ENCODE results near the gene SPATA6L. TPM values are rescaled to one million over a fixed set of nuclear protein-coding genes. Genes with fewer than 3 reads are reported as not detected.

SPATA6L gene
- polyA plus RNA-seq, 1 of the 3 experiments (the other 2 are of a cell fraction): 0.44 TPM

DNA sequence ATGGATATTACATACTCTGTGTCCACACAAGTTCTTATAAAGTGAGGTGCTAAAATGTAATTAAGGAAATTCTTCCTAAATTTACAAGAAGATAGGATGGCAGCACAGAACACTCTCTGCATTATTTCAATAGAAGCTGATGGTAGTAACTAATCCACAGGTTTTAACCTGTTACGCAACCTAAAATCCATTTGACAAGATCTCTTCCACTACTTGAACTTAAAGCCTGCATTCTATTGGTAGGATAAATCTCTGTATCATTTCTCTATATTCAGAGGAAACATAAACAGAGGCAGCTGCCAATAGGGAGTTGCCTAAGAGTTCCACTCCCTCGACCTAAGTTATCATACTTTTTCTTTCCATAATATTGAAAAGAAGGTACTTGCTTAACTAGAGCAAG is 34.7 kb upstream of the SPATA6L start:
- ChIA-PET POLR2A (interaction anchor here (0.7 kb wide), 1 partner anchor 10 kb away, joined by 3 read pairs; no protein-coding TSS in a partner anchor), CTCF (interaction anchor here (1.1 kb wide), 1 partner anchor 17 kb away, joined by 3 read pairs; no protein-coding TSS in a partner anchor)
- no peaks in the 10 kb centered on the region for H3K27me3 ChIP-seq (ENCODE audit: insufficient read depth)
- peaks cover 14% of the 10 kb centered on the region for H3K79me2 ChIP-seq (ENCODE audit: insufficient read depth)
- no peaks in the 10 kb centered on the region; a peak in 1 of 4 replicates for H3K4me1 ChIP-seq (ENCODE audit: control insufficient read depth in 1 of 2, insufficient read depth in 2 of 2, low read depth in 1 of 2, low read length in 1 of 2)
- H3F3A ChIP-seq (replicated peaks; ENCODE audit: insufficient read depth): peaks cover 6% of the 10 kb centered on the region
- DNase-seq: no peak
- no peaks in the 10 kb centered on the region for H4K20me1 ChIP-seq (ENCODE audit: insufficient read depth)
- H3K27ac ChIP-seq (ENCODE audit: low read depth in 2 of 2, low read length in 1 of 2): no peak overlapping the region
- H3K9ac ChIP-seq: no peak overlapping the region
- H3K36me3 ChIP-seq (replicated peaks in 1 of 2; ENCODE audit: control insufficient read depth in 1 of 2, insufficient read depth in 2 of 2, low read length in 1 of 2): peaks cover 61 to 83% of the 10 kb centered on the region in 2 experiments
- H2AFZ ChIP-seq (ENCODE audit: low read depth): no peak overlapping the region
- TF ChIP-seq RFX5 (IDR thresholded peaks at IDR 0.05; ENCODE audit: low read length) (no peak), ELF1 (IDR thresholded peaks at IDR 0.05) (no peak), GABPA (IDR thresholded peaks at IDR 0.05; ENCODE audit: low read depth) (no peak), TAF1 (IDR thresholded peaks at IDR 0.05; ENCODE audit: borderline replicate concordance, low read depth, low read length) (no peak), POLR2AphosphoS5 (IDR thresholded peaks at IDR 0.05; ENCODE audit: low read depth, low read length) (no peak), RXRA (IDR thresholded peaks at IDR 0.05; ENCODE audit: borderline replicate concordance, low read depth) (no peak), MEF2A (IDR thresholded peaks at IDR 0.05; ENCODE audit: borderline replicate concordance, low read depth) (no peak), TEAD4 (IDR thresholded peaks at IDR 0.05; ENCODE audit: borderline replicate concordance, insufficient read depth) (no peak), RCOR1 (IDR thresholded peaks at IDR 0.05; ENCODE audit: low read length) (no peak), SMC3 (IDR thresholded peaks at IDR 0.05; ENCODE audit: low read depth, low read length) (no peak), SIN3A (IDR thresholded peaks at IDR 0.05; ENCODE audit: borderline replicate concordance, low read depth, low read length) (no peak)
- TF ChIP-seq, protein P1, sequence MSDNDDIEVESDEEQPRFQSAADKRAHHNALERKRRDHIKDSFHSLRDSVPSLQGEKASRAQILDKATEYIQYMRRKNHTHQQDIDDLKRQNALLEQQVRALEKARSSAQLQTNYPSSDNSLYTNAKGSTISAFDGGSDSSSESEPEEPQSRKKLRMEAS (IDR thresholded peaks at IDR 0.05; ENCODE audit: low read depth): no peak
- TF ChIP-seq, protein P2, sequence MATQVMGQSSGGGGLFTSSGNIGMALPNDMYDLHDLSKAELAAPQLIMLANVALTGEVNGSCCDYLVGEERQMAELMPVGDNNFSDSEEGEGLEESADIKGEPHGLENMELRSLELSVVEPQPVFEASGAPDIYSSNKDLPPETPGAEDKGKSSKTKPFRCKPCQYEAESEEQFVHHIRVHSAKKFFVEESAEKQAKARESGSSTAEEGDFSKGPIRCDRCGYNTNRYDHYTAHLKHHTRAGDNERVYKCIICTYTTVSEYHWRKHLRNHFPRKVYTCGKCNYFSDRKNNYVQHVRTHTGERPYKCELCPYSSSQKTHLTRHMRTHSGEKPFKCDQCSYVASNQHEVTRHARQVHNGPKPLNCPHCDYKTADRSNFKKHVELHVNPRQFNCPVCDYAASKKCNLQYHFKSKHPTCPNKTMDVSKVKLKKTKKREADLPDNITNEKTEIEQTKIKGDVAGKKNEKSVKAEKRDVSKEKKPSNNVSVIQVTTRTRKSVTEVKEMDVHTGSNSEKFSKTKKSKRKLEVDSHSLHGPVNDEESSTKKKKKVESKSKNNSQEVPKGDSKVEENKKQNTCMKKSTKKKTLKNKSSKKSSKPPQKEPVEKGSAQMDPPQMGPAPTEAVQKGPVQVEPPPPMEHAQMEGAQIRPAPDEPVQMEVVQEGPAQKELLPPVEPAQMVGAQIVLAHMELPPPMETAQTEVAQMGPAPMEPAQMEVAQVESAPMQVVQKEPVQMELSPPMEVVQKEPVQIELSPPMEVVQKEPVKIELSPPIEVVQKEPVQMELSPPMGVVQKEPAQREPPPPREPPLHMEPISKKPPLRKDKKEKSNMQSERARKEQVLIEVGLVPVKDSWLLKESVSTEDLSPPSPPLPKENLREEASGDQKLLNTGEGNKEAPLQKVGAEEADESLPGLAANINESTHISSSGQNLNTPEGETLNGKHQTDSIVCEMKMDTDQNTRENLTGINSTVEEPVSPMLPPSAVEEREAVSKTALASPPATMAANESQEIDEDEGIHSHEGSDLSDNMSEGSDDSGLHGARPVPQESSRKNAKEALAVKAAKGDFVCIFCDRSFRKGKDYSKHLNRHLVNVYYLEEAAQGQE (IDR thresholded peaks at IDR 0.05; ENCODE audit: low read depth, low read length): no peak
- TF ChIP-seq, protein P3, sequence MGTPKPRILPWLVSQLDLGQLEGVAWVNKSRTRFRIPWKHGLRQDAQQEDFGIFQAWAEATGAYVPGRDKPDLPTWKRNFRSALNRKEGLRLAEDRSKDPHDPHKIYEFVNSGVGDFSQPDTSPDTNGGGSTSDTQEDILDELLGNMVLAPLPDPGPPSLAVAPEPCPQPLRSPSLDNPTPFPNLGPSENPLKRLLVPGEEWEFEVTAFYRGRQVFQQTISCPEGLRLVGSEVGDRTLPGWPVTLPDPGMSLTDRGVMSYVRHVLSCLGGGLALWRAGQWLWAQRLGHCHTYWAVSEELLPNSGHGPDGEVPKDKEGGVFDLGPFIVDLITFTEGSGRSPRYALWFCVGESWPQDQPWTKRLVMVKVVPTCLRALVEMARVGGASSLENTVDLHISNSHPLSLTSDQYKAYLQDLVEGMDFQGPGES (IDR thresholded peaks at IDR 0.05; ENCODE audit: low read depth, low read length): no peak
- TF ChIP-seq, protein P4, sequence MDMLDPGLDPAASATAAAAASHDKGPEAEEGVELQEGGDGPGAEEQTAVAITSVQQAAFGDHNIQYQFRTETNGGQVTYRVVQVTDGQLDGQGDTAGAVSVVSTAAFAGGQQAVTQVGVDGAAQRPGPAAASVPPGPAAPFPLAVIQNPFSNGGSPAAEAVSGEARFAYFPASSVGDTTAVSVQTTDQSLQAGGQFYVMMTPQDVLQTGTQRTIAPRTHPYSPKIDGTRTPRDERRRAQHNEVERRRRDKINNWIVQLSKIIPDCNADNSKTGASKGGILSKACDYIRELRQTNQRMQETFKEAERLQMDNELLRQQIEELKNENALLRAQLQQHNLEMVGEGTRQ (IDR thresholded peaks at IDR 0.05; ENCODE audit: borderline replicate concordance, low read depth, low read length): no peak
- TF ChIP-seq, protein P5, sequence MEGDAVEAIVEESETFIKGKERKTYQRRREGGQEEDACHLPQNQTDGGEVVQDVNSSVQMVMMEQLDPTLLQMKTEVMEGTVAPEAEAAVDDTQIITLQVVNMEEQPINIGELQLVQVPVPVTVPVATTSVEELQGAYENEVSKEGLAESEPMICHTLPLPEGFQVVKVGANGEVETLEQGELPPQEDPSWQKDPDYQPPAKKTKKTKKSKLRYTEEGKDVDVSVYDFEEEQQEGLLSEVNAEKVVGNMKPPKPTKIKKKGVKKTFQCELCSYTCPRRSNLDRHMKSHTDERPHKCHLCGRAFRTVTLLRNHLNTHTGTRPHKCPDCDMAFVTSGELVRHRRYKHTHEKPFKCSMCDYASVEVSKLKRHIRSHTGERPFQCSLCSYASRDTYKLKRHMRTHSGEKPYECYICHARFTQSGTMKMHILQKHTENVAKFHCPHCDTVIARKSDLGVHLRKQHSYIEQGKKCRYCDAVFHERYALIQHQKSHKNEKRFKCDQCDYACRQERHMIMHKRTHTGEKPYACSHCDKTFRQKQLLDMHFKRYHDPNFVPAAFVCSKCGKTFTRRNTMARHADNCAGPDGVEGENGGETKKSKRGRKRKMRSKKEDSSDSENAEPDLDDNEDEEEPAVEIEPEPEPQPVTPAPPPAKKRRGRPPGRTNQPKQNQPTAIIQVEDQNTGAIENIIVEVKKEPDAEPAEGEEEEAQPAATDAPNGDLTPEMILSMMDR (IDR thresholded peaks at IDR 0.05): no peak
- TF ChIP-seq, protein P6, sequence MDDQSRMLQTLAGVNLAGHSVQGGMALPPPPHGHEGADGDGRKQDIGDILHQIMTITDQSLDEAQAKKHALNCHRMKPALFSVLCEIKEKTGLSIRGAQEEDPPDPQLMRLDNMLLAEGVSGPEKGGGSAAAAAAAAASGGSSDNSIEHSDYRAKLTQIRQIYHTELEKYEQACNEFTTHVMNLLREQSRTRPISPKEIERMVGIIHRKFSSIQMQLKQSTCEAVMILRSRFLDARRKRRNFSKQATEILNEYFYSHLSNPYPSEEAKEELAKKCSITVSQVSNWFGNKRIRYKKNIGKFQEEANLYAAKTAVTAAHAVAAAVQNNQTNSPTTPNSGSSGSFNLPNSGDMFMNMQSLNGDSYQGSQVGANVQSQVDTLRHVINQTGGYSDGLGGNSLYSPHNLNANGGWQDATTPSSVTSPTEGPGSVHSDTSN (IDR thresholded peaks at IDR 0.05): no peak
- TF ChIP-seq, protein P7, sequence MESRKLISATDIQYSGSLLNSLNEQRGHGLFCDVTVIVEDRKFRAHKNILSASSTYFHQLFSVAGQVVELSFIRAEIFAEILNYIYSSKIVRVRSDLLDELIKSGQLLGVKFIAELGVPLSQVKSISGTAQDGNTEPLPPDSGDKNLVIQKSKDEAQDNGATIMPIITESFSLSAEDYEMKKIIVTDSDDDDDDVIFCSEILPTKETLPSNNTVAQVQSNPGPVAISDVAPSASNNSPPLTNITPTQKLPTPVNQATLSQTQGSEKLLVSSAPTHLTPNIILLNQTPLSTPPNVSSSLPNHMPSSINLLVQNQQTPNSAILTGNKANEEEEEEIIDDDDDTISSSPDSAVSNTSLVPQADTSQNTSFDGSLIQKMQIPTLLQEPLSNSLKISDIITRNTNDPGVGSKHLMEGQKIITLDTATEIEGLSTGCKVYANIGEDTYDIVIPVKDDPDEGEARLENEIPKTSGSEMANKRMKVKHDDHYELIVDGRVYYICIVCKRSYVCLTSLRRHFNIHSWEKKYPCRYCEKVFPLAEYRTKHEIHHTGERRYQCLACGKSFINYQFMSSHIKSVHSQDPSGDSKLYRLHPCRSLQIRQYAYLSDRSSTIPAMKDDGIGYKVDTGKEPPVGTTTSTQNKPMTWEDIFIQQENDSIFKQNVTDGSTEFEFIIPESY (IDR thresholded peaks at IDR 0.05; ENCODE audit: borderline replicate concordance, low read depth): no peak
- no peaks in the 10 kb centered on the region for H3K9me2 ChIP-seq
- H3K4me2 ChIP-seq: no peak overlapping the region
- no peaks in the 10 kb centered on the region for H3K9me3 ChIP-seq
- 92% methylated on average over 2 of the region's 2 CpGs for WGBS (ENCODE audit: low lambda C conversion rate)
- no peak overlapping the region for H3K4me3 ChIP-seq (ENCODE audit: low read depth in 2 of 2, low read length in 1 of 2)

Measured in SK-N-SH (cell line).